Hepatocyte (in vitro differentiated cells): ENCODE results near the gene THYN1. TPM values are rescaled to one million over a fixed set of nuclear protein-coding genes. Genes with fewer than 3 reads are reported as not detected.

Experiments
- DNase-seq: peaks from one replicate; pipeline ENCODE4 v3.0.0-alpha.2; 2016; ENCODE audit warnings: low spot score
- H2AFZ ChIP-seq: fragments of 200-600 bp; sonication (generic); 2 replicates; pipeline ENCODE4 v1.6.0; 2016; ENCODE audit warnings: antibody characterized with exemption, mild to moderate bottlenecking
- H3K27ac ChIP-seq: fragments of 200-600 bp; sonication (generic); 2 replicates; pipeline ENCODE4 v1.5.1; 2016; ENCODE audit warnings: mild to moderate bottlenecking
- H3K27me3 ChIP-seq: fragments of 200-600 bp; sonication (generic); 2 replicates; pipeline ENCODE4 v1.6.1; 2016
- H3K36me3 ChIP-seq: fragments of 200-600 bp; sonication (generic); replicated peaks from 2 replicates; pipeline ENCODE4 v1.5.1; 2016; ENCODE audit warnings: low read depth; ENCODE audit not compliant: insufficient read depth
- H3K4me1 ChIP-seq: fragments of 200-600 bp; sonication (generic); 2 replicates; pipeline ENCODE4 v1.5.1; 2016; ENCODE audit warnings: mild to moderate bottlenecking, moderate library complexity; ENCODE audit not compliant: insufficient read depth
- H3K4me2 ChIP-seq: fragments of 200-600 bp; sonication (generic); 2 replicates; pipeline ENCODE4 v1.6.0; 2016
- H3K4me3 ChIP-seq: fragments of 200-600 bp; sonication (generic); 2 replicates; pipeline ENCODE4 v1.5.1; 2016; ENCODE audit warnings: mild to moderate bottlenecking
- H3K79me2 ChIP-seq: fragments of 200-600 bp; sonication (generic); 2 replicates; pipeline ENCODE4 v1.6.0; 2017; ENCODE audit warnings: mild to moderate bottlenecking
- H3K9me2 ChIP-seq: fragments of 200-600 bp; sonication (generic); replicated peaks from 2 replicates; pipeline ENCODE4 v1.6.0; 2017; ENCODE audit warnings: mild to moderate bottlenecking; ENCODE audit not compliant: insufficient read depth
- H3K9me3 ChIP-seq: fragments of 200-600 bp; sonication (generic); 2 replicates; pipeline ENCODE4 v1.5.1; 2016; ENCODE audit warnings: low read depth, mild to moderate bottlenecking
- H4K20me1 ChIP-seq: fragments of 200-600 bp; sonication (generic); 2 replicates; pipeline ENCODE4 v1.6.0; 2016; ENCODE audit warnings: mild to moderate bottlenecking; ENCODE audit not compliant: insufficient read depth, poor library complexity, severe bottlenecking
- CTCF ChIP-seq: fragments of 200-600 bp; sonication (generic); IDR thresholded peaks from 2 replicates; pipeline ENCODE4 v1.5.1; 2016; ENCODE audit warnings: antibody characterized with exemption, mild to moderate bottlenecking; ENCODE audit not compliant: poor library complexity
- EZH2 ChIP-seq: fragments of 200-600 bp; sonication (generic); IDR thresholded peaks from 2 replicates; pipeline ENCODE4 v1.6.1; 2016; ENCODE audit warnings: antibody characterized with exemption, mild to moderate bottlenecking, borderline replicate concordance
- EZH2phosphoT487 ChIP-seq: fragments of 200-600 bp; sonication (generic); IDR thresholded peaks from one replicate; pipeline ENCODE4 v1.6.1; 2018; ENCODE audit warnings: antibody characterized with exemption, mild to moderate bottlenecking, low read depth, moderate library complexity; ENCODE audit not compliant: unreplicated experiment, severe bottlenecking
- WGBS: methylation state at CpG from one replicate; pipeline ENCODE4 v1.1.6; 2016; ENCODE audit warnings: low lambda C conversion rate; ENCODE audit errors: missing lambda C conversion rate; 5-methylcytosine and 5-hydroxymethylcytosine counted together
- polyA plus RNA-seq: library from polyadenylated mRNA; unstranded; fragments of >200 nt; fragmentation: Nextera tagmentation; extraction: Ambion mirVana; gene quantifications from 2 replicates; pipeline ENCODE4 v1.2.1, GENCODE V29; 2016
- total RNA-seq: library from RNA; depleted of rRNA; stranded (reverse); fragments of >200 nt; gene quantifications from 2 replicates; pipeline ENCODE4 v1.2.3, GENCODE V29; 2014

THYN1 gene
- total and polyA plus RNA-seq, 2 experiments from 2014 or later = 45.7 to 59.8 TPM

- Histone ChIP-seq H3K79me2 (peaks cover 21% of the 10 kb centered on the region), H3K9me3 (no peaks in the 10 kb centered on the region), H3K36me3 (no peaks in the 10 kb centered on the region), H2AFZ (no peak overlapping the region), H3K4me1 (no peaks in the 10 kb centered on the region), H3K27ac (no peak overlapping the region), H3K4me2 (no peak overlapping the region), H3K9me2 (no peaks in the 10 kb centered on the region), H3K27me3 (no peaks in the 10 kb centered on the region), H4K20me1 (no peaks in the 10 kb centered on the region), H3K4me3 (no peak overlapping the region)
- TF ChIP-seq CTCF = no peak
- no peak for TF ChIP-seq EZH2
- no peak for TF ChIP-seq EZH2phosphoT487
- WGBS = 100% methylated on average over 3 of the region's 3 CpGs
- DNase-seq = no peak
Measured at GRCh38 chr11:134216816-134217215, 36.3 kb downstream of the THYN1 start.

GRCh38 chr11:134215836-134216235, 37.3 kb downstream of the THYN1 start:
- Histone ChIP-seq H3K9me2 (no peaks in the 10 kb centered on the region), H3K36me3 (no peaks in the 10 kb centered on the region), H3K9me3 (no peaks in the 10 kb centered on the region), H3K27ac (no peak overlapping the region), H2AFZ (no peak overlapping the region), H4K20me1 (no peaks in the 10 kb centered on the region), H3K27me3 (no peaks in the 10 kb centered on the region), H3K4me3 (no peak overlapping the region), H3K4me1 (no peaks in the 10 kb centered on the region), H3K79me2 (peaks cover 20% of the 10 kb centered on the region), H3K4me2 (no peak overlapping the region)
- DNase-seq = no peak
- WGBS = 92% methylated on average over 7 of the region's 7 CpGs
- TF ChIP-seq EZH2 (no peak), CTCF (no peak), EZH2phosphoT487 (no peak)

- H4K20me1 ChIP-seq = no peaks in the 10 kb centered on the region
- H3K9me2 ChIP-seq = no peaks in the 10 kb centered on the region
- H3K36me3 ChIP-seq = no peaks in the 10 kb centered on the region
- H3K4me3 ChIP-seq = no peak overlapping the region
- H3K79me2 ChIP-seq = peaks cover 4% of the 10 kb centered on the region
- TF ChIP-seq CTCF (peak; percentile 61), EZH2phosphoT487 (no peak)
- peak; percentile 31 for DNase-seq
- H3K9me3 ChIP-seq = no peaks in the 10 kb centered on the region
- no peak overlapping the region for H3K4me2 ChIP-seq
- no peak overlapping the region for H2AFZ ChIP-seq
- H3K27me3 ChIP-seq = no peaks in the 10 kb centered on the region
- 86% methylated on average over 15 of the region's 16 CpGs for WGBS
- H3K4me1 ChIP-seq = no peaks in the 10 kb centered on the region
- H3K27ac ChIP-seq = no peak overlapping the region
Measured at GRCh38 chr11:134207538-134208239, 45.5 kb downstream of the THYN1 start.

GRCh38 chr11:134206185-134206584, 47.0 kb downstream of the THYN1 start:
- Histone ChIP-seq H3K79me2 (no peaks in the 10 kb centered on the region), H3K4me1 (no peaks in the 10 kb centered on the region), H3K4me3 (no peak overlapping the region), H2AFZ (no peak overlapping the region), H3K36me3 (no peaks in the 10 kb centered on the region), H3K4me2 (no peak overlapping the region), H3K27me3 (no peaks in the 10 kb centered on the region), H4K20me1 (no peaks in the 10 kb centered on the region), H3K9me3 (no peaks in the 10 kb centered on the region), H3K27ac (no peak overlapping the region), H3K9me2 (no peaks in the 10 kb centered on the region)
- DNase-seq = no peak
- WGBS = 98% methylated on average over 5 of the region's 5 CpGs
- TF ChIP-seq EZH2 (no peak), EZH2phosphoT487 (no peak), CTCF (no peak)
